Iris pigment epithelial cell (primary cell): Measurements from ENCODE around the gene ADAMTS18.
A peak's percentile ranks its signal among the peaks of the same experiment; 100 is the strongest.

ENCODE experiments used
- DNase-seq: peaks from one replicate; pipeline ENCODE4 v3.0.0-alpha.2; 2011; ENCODE audit warnings: low read depth

ADAMTS18 gene

DNA sequence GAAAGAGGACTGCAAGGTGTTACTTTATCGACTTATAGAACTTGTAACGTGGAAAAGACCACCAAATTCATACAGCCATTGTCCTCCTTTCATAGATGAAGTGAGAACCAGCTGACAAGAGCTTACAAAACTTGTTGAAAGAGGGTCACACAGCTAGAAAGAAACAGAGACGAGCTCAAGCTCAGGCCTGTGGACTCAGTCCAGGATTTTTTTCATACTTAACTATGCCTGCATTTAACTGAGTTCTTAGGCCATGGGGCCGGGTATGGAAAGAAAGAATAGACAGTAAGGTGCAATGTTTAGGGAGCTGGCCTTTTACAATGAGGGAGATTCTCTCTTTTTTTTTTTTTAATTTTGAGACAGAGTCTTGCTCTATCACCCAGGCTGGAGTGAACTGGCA lies 106.1 kb downstream of the ADAMTS18 start:
- no peak for DNase-seq

DNA sequence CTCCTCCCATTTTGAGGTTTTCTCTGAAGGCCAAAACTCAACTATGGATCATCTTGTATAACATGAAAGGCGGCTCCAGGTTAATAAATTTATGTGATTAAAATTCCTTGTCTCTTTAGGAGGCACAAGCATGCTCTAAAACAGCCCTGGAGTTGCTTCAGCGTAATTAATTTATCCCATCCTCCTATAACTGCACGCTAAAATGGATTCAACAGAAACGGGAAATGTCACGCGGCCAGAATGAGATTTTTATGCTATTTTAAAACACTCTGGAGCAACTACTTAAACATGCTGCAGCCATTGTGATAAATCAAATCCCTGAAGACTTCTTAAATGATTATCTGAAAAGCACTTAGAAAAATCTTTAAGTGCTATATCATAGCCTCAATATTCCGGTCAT lies 106.6 kb downstream of the ADAMTS18 start:
- no peak for DNase-seq

DNA sequence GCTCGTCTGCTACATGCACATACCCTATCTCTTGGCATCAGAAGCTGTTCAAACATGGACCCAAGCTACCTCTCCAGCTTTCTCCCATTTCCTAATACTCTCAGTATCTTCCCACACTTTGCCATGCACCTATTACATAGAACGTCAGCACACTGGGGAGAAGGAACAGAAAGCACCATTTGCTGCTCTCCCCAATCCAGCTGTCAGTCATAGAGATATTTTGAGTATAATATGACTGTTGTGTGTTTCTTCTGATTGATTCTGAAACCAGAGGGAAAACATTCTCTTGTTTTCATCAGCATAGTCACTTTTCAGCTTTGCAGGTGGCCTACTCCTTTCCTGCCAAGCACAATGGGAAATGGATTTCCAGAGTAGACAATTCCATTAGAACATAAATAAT lies 107.1 kb downstream of the ADAMTS18 start:
- no peak for DNase-seq

DNA sequence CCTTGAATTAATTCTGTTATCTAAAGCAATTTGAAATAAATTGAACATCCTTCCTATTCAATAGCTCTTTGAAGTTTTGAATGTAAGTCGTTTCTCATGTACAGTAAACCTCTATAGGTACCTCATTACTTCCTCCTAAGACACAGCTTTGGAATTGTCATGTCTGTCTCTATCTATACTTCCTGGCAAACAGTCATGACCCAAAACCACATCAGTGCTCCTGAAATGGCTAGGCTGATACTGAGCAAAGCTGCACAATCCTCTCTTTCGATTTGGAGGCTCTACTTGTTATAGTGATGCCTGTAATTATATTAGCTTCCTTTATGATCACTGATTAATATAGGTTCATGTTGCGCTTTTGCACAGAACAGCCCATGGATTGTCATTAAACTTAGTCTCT lies 110.1 kb downstream of the ADAMTS18 start:
- DNase-seq: no peak

DNA sequence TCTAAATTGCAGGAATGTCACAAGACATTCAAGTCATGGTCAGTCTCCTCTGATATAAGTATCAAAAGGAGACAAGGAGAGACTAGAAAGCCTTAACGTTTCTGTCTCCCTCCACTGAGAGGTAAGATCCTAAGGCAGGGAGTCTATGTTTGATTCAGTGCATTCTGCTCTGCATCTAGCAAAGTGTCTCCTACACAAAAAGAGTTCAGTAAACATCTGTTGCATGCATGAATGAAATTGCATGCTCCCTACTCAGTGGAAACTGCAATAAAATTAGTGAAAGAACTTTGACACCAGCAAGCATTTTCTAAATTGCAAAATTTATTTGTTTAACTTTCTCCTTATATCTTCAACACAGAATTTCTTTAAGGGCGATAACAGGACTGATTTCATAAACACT lies 111.1 kb downstream of the ADAMTS18 start:
- DNase-seq: no peak

DNA sequence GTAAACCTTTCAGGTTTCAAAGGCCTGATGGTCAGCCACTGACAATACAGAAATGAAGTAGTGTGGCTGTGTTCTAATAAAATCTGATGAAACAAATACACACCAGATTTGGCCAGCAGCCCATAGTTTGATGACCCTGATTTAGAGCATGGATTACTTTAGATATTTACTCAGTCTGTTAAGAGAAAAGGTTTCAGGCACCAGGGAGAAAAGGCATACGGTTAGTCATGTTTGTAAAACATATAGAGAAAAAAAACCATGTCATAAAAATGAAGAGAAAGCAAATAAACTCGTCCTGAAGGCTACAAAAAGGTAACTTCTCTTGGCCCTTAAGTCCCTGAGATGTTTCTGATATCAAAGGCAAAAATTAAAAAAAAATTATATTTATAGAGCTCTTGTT lies 112.1 kb downstream of the ADAMTS18 start:
- no peak for DNase-seq

DNA sequence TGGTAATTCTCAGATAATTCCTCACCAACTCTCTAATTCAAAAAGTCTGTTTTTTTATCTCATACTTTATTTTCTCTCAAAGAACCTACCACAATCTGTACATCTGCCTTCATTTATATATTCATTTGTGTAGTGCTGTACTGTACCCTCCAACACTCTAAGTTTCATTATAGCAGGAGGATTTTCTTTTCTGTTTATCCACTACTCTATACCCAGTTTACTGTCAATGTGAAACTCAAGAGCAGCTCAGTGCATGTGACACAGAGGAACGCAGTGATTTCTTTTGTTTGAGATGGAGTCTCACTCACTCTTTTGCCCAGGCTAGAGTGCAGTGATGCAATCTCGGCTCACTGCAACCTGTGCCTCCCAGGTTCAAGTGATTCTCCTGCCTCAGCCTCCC lies 117.8 kb downstream of the ADAMTS18 start:
- no peak for DNase-seq

DNA sequence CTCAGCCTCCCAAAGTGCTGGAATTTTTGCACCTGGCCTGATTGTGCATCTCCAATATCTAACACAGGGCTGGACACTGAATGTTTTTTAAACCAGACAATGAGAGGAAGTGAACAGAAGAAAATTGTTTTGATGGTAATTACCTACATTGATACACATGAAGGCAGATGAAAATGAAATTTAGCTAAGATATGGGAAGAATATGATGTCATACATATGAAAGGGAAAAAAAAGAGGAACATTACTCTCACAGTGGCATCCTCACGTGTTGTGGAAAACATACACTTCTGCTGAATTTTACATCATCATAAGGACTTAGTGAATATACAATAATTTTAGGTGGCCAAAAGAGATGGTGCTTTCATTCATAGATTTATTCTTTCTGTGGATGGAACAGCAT lies 124.0 kb downstream of the ADAMTS18 start:
- DNase-seq: no peak

DNA sequence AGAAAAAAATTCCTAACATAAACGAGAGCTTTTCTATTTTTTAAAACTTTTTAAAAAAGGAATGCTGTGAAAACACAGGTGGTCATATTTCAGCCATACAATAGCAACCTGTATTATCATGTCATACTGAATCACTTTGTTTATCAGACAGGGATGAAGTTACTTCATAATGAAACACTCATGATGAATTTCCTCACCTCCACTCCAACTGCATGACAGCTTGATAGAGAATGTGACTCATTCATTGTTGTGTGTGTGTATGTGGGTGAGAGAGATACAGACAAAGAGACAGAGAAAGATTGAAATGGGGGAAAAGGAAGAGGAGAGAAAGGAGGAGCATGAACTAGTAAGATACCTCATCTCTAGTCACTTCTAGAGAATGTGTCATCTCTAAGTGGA lies 126.7 kb downstream of the ADAMTS18 start:
- DNase-seq: peak; percentile 94

DNA sequence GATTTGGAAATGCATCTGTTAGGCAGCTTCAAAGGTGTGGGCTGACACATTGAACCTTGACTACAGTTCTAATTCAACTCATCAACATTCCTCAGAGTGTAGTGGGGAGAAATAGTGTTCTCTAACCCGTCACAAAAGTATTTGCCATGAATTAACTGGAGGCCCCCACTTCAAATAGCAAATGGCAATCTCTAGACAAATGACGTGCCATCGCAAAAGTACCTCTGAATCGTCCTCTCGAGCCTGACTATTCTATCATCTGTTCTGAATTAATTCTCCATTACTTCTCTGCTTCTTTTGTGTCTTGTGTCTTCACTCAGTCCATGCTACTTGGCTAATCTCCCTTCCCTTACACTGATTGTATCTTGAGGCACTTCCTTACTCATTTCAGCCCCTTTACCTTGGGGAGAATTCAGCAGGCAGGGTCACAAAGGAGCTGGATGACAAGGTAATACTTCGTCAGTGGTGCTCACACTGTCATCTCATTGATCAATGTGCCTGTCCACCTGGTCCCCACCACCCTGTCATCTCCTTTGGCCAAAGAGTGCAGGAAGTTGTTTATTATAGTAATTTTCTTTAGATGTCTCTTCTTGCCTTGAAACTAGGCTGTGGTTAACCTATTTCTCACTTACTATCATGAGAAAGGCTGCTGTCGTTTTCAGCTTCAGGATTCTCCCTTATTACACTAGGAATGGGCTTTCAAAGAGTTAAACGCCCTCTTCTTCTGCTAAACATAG lies 127.2 kb downstream of the ADAMTS18 start:
- DNase-seq: no peak

DNA sequence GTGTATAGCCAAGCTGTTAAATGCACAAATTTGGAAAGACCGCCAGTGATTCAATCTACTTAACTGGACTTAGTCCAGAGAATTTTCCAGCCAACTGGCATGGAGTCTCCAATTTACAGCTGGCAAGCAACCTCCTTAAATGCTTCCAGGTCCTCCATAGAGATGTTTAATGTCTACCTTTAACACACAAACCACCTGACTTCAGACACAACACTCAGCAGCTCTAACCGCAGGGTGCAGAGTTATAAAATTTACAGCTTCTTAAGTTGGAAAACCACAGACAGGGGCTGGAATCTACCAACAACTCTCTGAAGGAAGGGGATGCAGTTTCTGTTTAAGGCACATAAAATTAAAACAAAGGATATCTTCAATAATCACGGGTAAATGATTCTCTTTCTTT lies 128.8 kb downstream of the ADAMTS18 start:
- DNase-seq: no peak

DNA sequence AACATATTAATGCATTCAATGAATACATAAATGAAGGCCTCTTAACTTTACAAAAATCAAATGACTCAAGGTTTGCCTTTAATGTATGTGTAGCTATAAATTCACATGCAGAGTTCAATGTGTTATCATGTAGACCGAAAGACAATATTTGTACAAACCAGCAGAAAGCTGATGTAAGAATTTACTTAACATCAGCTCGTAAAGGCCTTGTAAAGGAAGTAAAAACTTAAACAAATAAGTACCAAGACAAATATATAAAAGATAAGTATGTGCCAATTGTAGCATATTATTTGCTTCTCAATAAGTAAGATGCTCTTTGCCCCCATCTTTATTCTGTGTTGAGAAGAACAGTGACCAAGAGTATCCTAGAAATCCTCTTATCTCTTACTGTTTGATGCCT lies 130.0 kb downstream of the ADAMTS18 start:
- no peak for DNase-seq

DNA sequence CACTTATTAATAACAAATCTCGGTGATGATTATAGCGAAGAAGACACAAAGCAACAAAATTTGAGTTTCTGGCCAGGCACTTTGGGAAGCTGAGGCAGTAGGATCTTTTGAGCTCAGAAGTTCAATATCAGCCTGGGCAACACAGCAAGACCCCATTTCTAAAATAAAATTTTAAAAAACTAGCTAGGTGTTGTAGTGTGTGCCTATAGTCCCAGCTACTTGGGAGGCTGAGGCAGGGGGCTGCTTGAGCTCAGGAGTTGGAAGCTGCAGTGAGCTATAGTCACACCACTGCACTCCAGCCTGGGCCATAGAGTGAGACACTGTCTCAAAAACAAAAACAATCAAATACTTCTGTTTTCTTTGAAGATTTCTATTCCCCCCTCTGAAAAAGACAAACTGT lies 130.7 kb downstream of the ADAMTS18 start:
- DNase-seq: no peak

DNA sequence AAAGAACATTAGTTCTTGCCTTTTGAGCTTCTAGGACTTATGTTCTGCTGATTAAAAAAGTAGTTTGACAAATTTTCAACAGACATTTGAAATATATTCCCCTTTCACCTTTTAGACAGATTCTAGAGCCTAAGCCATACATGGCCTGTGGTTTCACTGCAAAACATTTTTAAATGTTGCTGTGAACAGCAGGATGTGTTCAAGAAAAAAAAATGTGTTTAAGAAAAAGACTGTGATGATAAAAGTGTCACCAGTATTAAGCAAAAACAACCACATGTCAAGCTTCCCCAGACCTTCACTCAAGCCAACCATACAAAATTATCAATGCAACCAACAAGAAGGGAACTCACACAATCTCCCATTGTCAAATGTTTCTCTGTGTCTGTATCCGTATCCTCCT lies 132.2 kb downstream of the ADAMTS18 start:
- no peak for DNase-seq

DNA sequence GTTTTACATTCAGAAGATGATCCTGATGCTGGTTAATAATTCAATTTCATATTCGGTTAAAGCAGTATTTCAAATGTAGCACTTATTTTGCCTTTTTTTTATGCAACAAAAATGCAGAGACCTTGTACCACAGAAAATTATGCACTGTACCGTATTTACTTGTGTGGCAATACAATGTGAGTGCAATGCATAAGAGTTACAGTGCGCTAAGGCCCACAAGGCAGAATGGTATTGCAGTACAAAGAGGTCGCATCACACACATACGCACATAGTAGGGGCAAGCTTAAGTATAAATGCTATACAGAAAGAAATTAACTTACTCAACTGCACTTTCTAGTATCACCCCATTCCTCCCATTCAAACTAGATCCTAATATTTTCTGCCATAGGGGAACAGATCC lies 132.6 kb downstream of the ADAMTS18 start:
- DNase-seq: no peak

DNA sequence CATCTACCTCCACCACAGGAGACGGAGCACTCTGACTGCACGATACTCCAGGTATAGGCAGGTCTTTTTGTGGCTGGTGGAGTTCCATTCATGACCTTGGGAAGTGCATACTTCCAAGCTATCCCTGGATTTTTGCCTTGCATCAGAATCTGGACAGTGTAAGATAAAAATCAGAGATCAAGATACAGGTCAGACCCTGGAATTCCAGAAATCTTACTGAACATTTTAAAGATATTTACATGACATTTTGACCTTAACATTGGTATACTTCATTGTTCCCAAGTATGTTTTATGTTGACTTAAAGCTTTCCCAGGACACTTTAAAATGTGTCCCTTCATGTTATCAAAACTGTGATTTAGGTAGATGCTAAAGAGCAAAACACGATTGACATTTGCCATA lies 134.6 kb downstream of the ADAMTS18 start:
- no peak for DNase-seq

DNA sequence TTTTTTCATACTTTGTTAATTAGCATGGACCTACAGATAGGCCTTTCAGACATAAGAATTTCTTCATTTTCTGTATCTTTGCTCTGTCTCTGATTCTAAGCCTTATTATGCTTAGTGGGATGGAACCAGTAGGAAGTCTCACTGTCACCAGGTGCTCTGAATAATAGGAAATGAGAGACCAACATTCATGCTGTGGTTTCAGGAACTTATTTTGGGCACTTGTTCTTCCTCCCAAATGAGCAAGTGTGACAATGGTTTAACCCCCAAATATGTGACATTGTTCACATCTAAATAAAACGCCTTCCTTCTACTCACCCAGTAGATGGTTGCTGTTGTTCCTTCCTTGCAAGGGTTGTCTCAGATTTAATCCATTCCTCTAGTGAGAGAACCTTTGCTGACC lies 135.4 kb downstream of the ADAMTS18 start:
- no peak for DNase-seq

DNA sequence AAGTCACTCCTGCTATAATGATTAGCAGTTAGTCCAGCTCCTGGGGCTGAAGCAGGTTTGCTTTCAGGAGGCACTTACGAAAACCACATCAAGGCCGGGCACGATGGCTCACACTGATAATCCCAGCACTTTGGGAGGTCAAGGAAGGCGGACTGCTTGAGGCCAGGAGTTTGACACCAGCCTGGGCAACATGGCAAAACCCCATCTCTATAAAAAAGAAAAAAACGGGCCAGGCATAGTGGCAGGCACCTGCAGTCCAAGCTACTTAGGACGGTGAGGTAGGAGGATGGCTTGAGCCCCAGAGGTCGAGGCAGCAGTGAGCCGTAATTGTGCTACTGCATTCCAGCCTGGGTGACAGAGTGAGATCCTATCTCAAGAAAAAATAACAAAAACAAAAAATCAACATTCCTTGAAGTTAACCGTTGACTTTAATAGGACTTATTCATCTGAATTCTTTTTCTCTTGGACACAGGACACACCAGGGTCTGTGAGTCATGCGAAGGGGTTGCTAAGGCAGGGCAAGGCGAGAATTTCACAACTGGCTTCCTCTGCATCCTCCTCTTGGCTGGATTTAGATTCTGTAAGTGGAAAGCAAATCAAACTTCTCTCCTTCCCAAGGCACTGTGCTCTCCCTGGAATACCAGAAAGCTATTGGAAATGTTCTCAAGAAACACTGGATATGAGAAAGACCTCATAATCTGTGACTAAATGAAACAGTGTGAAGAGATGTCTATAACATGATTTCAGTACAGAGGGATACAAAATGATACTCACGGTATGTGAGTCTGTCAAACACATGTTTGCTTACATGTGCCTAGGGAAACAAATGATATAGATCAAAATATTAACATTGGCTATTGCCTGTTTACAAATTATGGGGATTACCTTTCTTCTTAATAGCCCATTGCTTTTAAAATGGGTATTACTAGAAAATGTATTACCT lies 136.1 kb downstream of the ADAMTS18 start:
- DNase-seq: peak; percentile 98

DNA sequence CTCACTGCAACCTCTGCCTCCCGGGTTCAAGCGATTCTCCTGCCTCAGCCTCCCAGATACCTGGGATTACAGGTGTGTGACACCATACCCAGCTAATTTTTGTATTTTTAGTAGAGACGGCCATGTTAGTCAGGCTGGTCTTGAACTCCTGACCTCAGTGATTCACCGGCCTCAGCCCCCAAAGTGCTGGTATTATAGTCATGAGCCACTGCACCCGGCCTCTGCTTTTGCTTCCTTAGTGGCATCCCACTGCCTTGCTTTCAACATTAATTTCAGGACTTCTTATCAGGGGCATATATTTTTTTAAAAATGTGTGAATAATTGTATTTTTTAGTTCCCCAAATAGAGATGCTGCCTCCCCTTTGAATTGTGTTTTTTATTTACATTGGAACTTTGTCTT lies 136.8 kb downstream of the ADAMTS18 start:
- peak; percentile 59 for DNase-seq

DNA sequence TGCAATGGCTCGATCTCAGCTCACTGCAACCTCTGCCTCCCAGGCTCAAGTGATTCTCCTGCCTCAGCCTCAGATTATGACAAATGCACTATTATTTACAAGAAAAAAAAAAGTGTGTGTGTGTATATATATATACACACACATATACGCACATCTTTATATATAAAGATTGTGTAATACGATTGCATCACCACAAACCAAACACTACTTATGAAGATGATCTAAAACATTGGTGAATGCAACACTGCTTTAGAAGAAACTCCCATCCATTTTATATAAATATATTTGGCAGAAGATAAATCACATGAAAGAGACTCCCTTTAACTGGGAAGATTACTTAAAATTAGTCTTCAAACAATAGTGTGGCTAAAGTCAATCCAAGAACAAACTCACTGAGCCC lies 138.9 kb downstream of the ADAMTS18 start:
- DNase-seq: peak; percentile 31

DNA sequence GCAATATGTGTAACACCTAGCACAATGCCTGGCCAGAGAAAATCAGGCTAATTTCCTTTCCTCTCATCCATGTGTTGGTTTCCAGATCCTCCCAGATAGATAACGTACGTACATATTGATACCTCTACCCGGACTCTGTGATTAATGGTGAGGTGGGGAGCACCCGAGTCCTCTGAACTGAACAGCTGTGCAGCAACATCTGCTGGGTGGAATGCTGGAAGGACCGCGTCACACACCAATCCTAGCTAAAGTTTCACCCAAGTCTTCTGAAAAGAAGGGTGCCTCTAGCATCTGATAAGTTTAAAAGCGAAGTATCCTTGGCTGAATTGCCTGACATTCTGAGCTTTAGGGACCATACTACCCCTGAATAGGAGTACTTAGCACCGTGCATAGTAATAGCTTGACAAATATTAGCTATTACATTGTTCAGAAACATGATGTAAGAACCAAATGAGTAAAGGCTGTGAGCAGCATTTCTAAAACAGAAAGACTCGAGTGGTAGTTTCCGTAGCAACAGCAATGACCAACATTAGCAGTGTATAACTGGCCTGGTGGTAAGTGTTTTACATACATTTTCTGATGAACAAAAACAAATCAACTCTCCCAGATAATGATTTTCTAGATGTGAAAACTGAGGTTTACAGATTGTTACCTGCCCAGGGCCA lies 144.3 kb downstream of the ADAMTS18 start:
- DNase-seq: peak; percentile 56

DNA sequence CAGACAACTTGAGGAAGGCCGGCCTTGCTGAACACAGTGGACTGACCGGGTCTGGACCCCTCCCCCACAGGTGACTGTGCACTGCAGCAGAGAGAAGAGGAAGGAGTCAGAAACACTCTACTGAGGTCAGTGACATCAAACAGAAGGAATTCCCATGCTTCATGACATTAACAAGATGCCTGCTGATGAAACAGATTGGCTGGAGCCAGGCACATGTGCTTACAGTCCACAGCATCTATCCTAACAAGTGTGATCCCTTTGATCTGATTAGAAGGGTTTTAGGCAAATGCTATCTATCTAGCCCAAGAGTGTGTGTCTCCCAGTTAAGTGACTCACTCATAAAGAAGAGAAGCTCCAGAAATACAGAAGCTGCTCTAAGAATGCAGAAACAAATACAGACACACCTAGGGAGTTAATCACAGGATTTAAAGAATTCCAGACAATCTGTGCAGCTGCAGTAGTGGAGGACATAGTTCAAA lies 145.5 kb downstream of the ADAMTS18 start:
- peak; percentile 84 for DNase-seq

DNA sequence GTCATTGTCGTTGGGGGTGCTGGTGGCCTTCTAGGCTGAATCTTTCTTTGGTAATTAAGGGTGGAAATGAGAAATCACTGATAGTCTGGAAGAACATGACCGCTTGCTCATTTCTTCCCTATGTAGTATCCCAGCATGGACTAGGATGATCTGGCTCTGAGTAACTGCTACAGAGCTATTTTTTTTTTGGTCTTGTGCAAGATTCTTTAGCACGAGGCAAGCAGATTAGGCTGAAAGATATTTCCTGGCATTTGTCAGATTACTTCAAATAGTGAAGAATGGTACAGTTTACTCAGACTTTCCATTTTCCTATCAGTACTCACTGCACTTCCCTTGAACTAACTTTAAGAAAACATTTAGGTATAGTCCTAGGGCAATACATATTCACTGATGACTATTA lies 146.6 kb downstream of the ADAMTS18 start:
- peak; percentile 91 for DNase-seq
